HepG2 (cell line): Measurements from ENCODE around the gene PRKCD. TPM values are rescaled to one million over a fixed set of nuclear protein-coding genes. Genes with fewer than 3 reads are reported as not detected.
A peak's percentile ranks its signal among the peaks of the same experiment; 100 is the strongest.

Experiments used
- ARID4A ChIP-seq: sonication (generic); formaldehyde crosslinking; IDR thresholded peaks from 2 replicates; pipeline ENCODE4 v1.5.0; 2020; ENCODE audit warnings: mild to moderate bottlenecking, missing genetic modification reagents, borderline replicate concordance
- DPF2 ChIP-seq: sonication (generic); formaldehyde crosslinking; IDR thresholded peaks from 2 replicates; pipeline ENCODE4 v1.4.0; 2020; ENCODE audit warnings: mild to moderate bottlenecking, low read depth, missing genetic modification reagents, borderline replicate concordance
- GABPB1 ChIP-seq: IDR thresholded peaks from 2 replicates; pipeline ENCODE4 v1.6.1; 2016; ENCODE audit warnings: mild to moderate bottlenecking, missing genetic modification reagents, moderate library complexity, missing compliant biosample characterization
- KLF15 ChIP-seq: sonication (generic); formaldehyde crosslinking; IDR thresholded peaks from 2 replicates; pipeline ENCODE4 v1.8.1; 2023; ENCODE audit warnings: borderline replicate concordance, mild to moderate bottlenecking, inconsistent platforms, missing genetic modification reagents, mixed read lengths
- MLLT10 ChIP-seq: sonication (generic); formaldehyde crosslinking; IDR thresholded peaks from 2 replicates; pipeline ENCODE4 v1.4.0; 2020; ENCODE audit warnings: missing genetic modification reagents
- NCOA2 ChIP-seq: sonication (generic); formaldehyde crosslinking; IDR thresholded peaks from 2 replicates; pipeline ENCODE4 v1.8.0; 2022; ENCODE audit warnings: inconsistent platforms
- ONECUT2 ChIP-seq: sonication (generic); formaldehyde crosslinking; IDR thresholded peaks from 2 replicates; pipeline ENCODE4 v1.4.0; 2020; ENCODE audit warnings: missing genetic modification reagents
- SP2 ChIP-seq: sonication (generic); formaldehyde crosslinking; IDR thresholded peaks from 2 replicates; pipeline ENCODE4 v1.5.1; 2020; ENCODE audit warnings: mild to moderate bottlenecking, missing genetic modification reagents
- SRSF1 ChIP-seq: fragments of 200-400 bp; formaldehyde crosslinking; optimal IDR thresholded peaks from 2 replicates; pipeline ENCODE3; 2017; ENCODE audit warnings: mild to moderate bottlenecking, low read depth, low read length, moderate library complexity
- THYN1 ChIP-seq: sonication (generic); formaldehyde crosslinking; IDR thresholded peaks from 2 replicates; pipeline ENCODE4 v1.8.1; 2023; ENCODE audit warnings: low read depth, mild to moderate bottlenecking, moderate library complexity, missing genetic modification reagents, borderline replicate concordance
- ZBTB3 ChIP-seq: sonication (generic); formaldehyde crosslinking; IDR thresholded peaks from 2 replicates; pipeline ENCODE4 v1.4.0; 2020; ENCODE audit warnings: low read depth, mild to moderate bottlenecking, moderate library complexity, missing genetic modification reagents, borderline replicate concordance
- ZFP1 ChIP-seq: IDR thresholded peaks from 2 replicates; pipeline ENCODE4 v1.6.1; 2016
- ZFP82 ChIP-seq: sonication (generic); formaldehyde crosslinking; IDR thresholded peaks from 2 replicates; pipeline ENCODE4 v1.5.1; 2020; ENCODE audit warnings: mild to moderate bottlenecking, missing genetic modification reagents, borderline replicate concordance
- ZNF20 ChIP-seq: sonication (generic); formaldehyde crosslinking; IDR thresholded peaks from 2 replicates; pipeline ENCODE4 v1.4.0; 2020; ENCODE audit warnings: mild to moderate bottlenecking, moderate library complexity, missing genetic modification reagents
- ZNF331 ChIP-seq: sonication (generic); formaldehyde crosslinking; IDR thresholded peaks from 2 replicates; pipeline ENCODE4 v1.4.0; 2020; ENCODE audit warnings: missing genetic modification reagents
- ZNF468 ChIP-seq: sonication (generic); formaldehyde crosslinking; IDR thresholded peaks from 2 replicates; pipeline ENCODE4 v1.8.0; 2022; ENCODE audit warnings: mild to moderate bottlenecking, moderate library complexity, missing genetic modification reagents
- ZNF484 ChIP-seq: sonication (generic); formaldehyde crosslinking; IDR thresholded peaks from 2 replicates; pipeline ENCODE4 v1.5.1; 2020; ENCODE audit warnings: mild to moderate bottlenecking, low read depth, missing genetic modification reagents, borderline replicate concordance
- ZNF550 ChIP-seq: sonication (generic); formaldehyde crosslinking; IDR thresholded peaks from 2 replicates; pipeline ENCODE4 v1.4.0; 2020; ENCODE audit warnings: mild to moderate bottlenecking, missing genetic modification reagents, borderline replicate concordance
- ZNF704 ChIP-seq: sonication (generic); formaldehyde crosslinking; IDR thresholded peaks from 2 replicates; pipeline ENCODE4 v1.8.1; 2023; ENCODE audit warnings: mild to moderate bottlenecking, inconsistent platforms, moderate library complexity, missing genetic modification reagents, borderline replicate concordance
- ZNF766 ChIP-seq: sonication (generic); formaldehyde crosslinking; IDR thresholded peaks from 2 replicates; pipeline ENCODE4 v1.5.0; 2020; ENCODE audit warnings: missing genetic modification reagents, borderline replicate concordance
- polyA plus RNA-seq, 8 experiments: library from polyadenylated mRNA; depleted of rRNA in 3 of 8; stranded (reverse) in 7 of 8; unstranded in 1 of 8; fragments of >200 nt; fragmentation: Illumina TruSeq in 4 of 8; extraction: Trizol in 4 of 8; gene quantifications; 2 replicates each; pipeline versions ENCODE4 v1.2.1 to v1.2.3, GENCODE V29; 2011 to 2016; ENCODE audit warnings: low read depth in 4 of 8, missing spikeins in 1 of 8, mixed read lengths in 1 of 8; ENCODE audit not compliant: insufficient read depth in 1 of 8
- total RNA-seq, 5 experiments: library from RNA; depleted of rRNA; stranded (reverse); fragments of >200 nt; fragmentation: Illumina TruSeq; extraction: Trizol; gene quantifications; 2 replicates each; pipeline ENCODE4 v1.2.3, GENCODE V29; 2016; ENCODE audit warnings: low read depth in 1 of 5
- TF ChIP-seq, protein P1 (sequence below): sonication (generic); formaldehyde crosslinking; IDR thresholded peaks from 2 replicates; pipeline ENCODE4 v1.4.0; 2020; ENCODE audit warnings: missing genetic modification reagents

The PRKCD gene
- total and polyA plus RNA-seq, 2 of the 13 experiments (the other 11 are each of a cell fraction or from before 2014, with no cell fraction given): 1.6 to 40.7 TPM

- TF ChIP-seq KLF15 (CRISPR knock-in tag): no peak
- TF ChIP-seq ZNF704: no peak
- no peak for TF ChIP-seq SRSF1
- TF ChIP-seq GABPB1 (CRISPR knock-in tag): peak; percentile 54; the same call in 1 of the 2 replicates
- no peak for TF ChIP-seq DPF2 (CRISPR knock-in tag)
- no peak for TF ChIP-seq ONECUT2 (CRISPR knock-in tag)
- no peak for TF ChIP-seq ZNF468 (CRISPR knock-in tag)
- TF ChIP-seq MLLT10 (CRISPR knock-in tag): no peak
- no peak for TF ChIP-seq ZFP1 (CRISPR knock-in tag)
- TF ChIP-seq ZNF766 (CRISPR knock-in tag): no peak
- TF ChIP-seq THYN1 (CRISPR knock-in tag): no peak
- TF ChIP-seq ARID4A (CRISPR knock-in tag): no peak; the same call in 1 of the 2 replicates
- no peak for TF ChIP-seq ZNF331 (CRISPR knock-in tag)
- TF ChIP-seq ZNF20: no peak
- no peak for TF ChIP-seq ZNF484 (CRISPR knock-in tag)
- TF ChIP-seq, protein P1, sequence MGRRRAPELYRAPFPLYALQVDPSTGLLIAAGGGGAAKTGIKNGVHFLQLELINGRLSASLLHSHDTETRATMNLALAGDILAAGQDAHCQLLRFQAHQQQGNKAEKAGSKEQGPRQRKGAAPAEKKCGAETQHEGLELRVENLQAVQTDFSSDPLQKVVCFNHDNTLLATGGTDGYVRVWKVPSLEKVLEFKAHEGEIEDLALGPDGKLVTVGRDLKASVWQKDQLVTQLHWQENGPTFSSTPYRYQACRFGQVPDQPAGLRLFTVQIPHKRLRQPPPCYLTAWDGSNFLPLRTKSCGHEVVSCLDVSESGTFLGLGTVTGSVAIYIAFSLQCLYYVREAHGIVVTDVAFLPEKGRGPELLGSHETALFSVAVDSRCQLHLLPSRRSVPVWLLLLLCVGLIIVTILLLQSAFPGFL (CRISPR knock-in tag): no peak
- 0 out of 2 replicates have a peak, but pooled peaks have one; percentile 14 for TF ChIP-seq NCOA2 (CRISPR knock-in tag)
- no peak for TF ChIP-seq SP2 (CRISPR knock-in tag)
- TF ChIP-seq ZFP82 (CRISPR knock-in tag): peak; percentile 0; the same call in 1 of the 2 replicates
- no peak for TF ChIP-seq ZNF550 (CRISPR knock-in tag)
- TF ChIP-seq ZBTB3 (CRISPR knock-in tag): no peak
These were observed 34.9 kb downstream of the PRKCD start (continued) for GRCh38 chr3:53195602-53196574.
